ENCODE results near the gene NTSR2.

- no peak for TF ChIP-seq CTCF (IDR thresholded peaks at IDR 0.05)
- no peak for TF ChIP-seq POLR2A (IDR thresholded peaks at IDR 0.05)
Observed at GRCh38 chr2:11636593-11637295, 33.3 kb downstream of the NTSR2 start.
